Fibroblast of the conjunctiva (primary cell): Measurements from ENCODE around the gene WDR86.

Source experiments
- DNase-seq: peaks from one replicate; pipeline ENCODE4 v3.0.0-alpha.2; 2010; ENCODE audit warnings: low read depth

Gene WDR86

DNA sequence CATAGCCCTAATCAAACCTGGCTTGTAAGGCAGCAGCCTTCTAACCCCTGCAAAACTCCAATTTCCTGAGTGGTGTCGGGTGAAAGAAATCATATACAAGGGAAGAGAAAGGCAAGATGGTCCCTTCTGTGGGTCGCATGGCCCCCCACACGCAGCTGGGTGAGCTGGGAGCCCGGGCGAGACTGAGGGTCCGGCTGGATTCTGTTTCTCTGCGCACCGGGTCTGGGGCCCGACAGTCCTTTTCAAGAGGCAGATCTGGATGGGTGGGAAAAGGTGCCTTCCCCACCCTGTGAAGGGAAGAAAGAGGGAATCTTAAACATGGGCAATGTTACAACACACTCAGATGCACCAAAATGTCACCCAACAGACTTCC, 18.5 kb downstream of the WDR86 start:
- no peak for DNase-seq

DNA sequence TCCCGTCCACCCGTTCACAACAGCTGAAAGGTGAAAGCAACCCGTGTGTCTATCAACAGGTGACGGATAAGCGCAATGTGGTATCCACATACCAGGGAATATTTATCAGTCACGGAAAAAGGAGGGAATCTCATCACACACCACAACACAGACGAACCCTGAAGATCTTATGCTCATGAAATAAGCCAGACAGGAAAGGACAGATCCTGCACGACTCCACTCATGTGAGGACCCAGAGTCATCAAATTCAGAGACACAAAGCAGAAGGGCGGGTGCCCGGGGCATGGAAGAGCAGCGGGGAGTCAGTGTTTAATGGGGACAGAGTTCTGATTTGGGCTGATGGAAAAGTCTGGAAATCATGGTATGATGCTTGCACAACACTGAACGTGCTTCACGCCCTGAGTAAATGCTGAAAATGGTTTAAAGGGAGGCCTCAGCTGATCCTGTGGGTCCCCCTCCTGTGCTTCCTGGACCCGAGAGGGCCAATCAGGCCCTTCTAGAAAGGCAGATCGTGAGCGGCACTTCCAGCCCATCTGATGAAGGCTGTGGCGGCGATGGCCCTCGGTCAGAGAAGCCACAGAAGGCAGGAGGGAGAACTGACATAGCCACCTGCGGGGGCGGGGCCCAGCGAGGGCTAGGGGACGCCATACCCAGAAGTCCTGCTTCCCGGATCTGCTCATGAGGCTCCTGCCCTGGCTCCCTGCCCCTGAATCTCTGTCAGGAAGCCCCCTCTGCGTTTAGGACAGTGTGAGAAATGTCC, 19.1 kb downstream of the WDR86 start:
- DNase-seq: no peak

DNA sequence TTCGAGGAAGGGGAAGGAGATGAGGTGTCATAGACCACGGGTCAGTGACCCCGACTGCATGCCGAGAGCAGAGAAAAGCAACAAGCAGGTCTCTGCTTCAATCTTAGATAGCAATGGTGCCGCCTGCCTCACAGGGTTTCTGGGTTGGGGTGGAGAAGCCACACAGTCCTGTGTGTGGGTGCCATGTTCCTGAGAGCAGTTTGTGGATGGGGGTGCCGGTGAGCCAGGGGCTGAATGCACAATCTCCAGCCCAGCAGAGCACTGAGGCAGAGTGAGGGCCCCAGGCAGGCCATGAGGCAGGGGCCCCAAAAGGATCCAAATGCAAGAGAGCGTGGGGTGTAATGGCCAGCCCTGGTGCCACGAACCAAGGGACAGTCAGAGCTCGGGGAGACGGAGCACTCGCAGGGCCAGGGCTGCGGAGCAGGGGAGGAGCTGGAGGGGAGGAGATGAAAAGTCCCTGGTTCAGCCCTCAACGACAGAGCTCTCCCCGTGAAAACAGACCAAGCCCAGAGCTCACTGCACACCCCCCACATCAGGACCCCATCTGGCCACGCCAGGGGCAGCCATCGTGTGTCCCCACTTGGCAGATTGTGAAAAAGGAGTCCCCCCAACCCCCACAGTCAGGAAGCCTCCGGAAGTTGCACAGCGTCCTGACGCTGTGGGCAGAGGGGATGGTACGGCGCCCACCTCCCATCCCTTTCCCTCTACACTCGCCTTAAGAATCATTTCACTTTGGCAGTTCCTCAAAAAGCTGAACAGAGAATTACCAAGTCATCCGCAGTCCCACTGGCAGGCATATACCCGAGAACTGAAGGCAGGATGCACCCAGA, 19.9 kb downstream of the WDR86 start:
- no peak for DNase-seq

DNA sequence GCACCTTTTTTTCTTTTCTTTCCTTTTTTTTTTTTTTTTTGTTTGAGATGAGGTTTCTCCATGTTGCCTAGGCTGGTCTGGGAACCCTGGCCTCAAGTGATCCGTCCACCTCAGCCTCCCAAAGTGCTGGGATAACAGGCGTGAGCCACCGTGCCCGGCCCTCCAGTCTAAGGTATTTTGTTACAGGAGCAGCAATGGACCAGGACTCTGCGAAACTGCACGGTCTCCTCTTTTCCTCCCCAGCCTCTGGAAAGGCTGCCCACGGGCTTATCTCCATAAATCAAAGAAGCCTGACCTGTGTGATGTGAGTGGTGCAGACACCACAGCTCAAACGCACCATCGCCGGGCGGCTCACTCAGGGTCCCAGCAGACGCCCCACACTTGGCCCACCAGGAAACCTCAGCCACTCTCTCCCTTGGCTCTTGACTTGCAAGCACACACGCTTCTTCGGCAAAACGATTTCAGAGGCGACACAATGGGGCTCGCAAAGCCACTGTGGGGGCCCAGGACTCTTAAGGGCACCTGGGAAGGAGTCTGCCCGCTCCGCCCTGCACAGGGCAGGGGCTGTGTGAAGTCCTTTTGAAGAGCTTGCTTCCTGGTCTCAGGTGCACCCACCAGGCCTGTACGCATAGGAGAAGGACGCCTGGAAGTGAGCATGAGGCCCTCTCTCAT, 20.6 kb downstream of the WDR86 start:
- no peak for DNase-seq

DNA sequence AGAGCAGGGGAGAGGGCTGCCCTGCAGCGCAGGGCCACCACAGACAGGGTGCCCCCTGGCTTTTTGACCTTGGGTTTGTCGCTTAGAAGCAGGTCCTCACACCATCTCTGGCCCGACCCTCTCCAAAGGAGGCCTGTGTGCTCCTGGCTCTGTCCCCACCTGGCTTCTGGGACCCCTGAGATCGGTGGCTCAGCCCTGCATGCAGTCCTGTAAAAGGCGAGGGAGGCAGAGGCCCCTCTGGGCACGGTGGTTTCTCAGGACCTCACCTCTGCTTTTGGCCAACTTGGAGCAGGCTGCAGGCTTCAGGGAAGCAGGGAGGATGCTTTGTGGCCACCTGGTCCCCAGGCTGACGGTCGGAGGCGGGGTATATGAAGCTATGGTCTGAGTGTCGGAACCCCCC, 21.4 kb downstream of the WDR86 start:
- DNase-seq: no peak

DNA sequence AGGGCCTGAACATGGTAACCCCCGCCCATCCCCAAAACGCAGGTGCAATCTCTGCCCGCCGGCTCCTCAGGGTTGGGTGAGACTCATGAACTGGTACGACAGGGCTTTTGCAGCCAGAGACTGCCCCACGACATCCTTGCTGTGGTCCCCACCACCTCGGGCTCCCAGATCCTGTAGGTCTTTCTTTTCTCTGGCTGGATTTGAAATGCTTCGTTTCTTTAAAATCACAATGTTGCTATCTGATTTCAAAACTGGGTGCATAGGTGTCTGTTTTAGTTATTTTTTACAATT, 21.9 kb downstream of the WDR86 start:
- no peak for DNase-seq

DNA sequence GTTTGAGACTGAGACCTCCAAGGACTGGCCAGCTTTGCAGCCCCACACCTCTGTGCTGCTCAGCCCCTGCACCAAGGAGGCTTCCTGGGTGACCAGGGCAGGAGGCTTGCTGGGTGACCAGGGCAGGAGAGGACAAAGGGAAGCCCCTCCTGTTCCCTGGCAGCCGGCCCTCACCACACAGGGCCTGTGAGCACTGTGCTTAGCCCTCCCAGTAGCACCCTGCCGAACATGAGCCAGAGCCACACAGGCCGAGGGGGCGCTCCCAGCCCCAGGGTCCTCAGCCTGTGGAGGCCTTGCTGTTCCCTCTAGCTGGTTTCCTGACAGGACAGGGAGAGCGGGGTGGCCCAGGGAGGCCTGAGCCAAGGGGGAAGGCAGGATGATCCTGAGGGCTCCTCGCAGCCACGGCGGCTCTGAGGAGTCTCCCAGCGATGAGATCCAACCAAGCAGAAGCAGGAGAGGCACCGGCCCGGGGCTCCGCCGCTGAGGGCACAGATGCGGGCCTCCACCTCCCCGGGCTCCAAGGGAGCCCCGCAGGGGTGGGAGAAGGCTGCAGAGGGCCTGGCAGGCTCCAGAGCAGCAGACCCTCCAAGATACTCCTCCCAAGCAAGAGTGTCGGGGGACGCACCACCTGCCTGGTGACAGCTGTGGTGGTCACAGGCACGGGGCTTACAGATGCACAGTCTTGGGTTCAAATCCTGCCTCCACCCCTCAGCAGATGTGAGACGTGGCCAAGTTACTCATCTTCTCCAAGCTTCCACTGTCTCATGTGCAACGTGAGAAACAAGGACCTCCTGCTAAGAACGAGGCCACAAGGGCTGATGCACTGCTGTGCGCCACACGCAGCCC, 22.5 kb downstream of the WDR86 start:
- no peak for DNase-seq

DNA sequence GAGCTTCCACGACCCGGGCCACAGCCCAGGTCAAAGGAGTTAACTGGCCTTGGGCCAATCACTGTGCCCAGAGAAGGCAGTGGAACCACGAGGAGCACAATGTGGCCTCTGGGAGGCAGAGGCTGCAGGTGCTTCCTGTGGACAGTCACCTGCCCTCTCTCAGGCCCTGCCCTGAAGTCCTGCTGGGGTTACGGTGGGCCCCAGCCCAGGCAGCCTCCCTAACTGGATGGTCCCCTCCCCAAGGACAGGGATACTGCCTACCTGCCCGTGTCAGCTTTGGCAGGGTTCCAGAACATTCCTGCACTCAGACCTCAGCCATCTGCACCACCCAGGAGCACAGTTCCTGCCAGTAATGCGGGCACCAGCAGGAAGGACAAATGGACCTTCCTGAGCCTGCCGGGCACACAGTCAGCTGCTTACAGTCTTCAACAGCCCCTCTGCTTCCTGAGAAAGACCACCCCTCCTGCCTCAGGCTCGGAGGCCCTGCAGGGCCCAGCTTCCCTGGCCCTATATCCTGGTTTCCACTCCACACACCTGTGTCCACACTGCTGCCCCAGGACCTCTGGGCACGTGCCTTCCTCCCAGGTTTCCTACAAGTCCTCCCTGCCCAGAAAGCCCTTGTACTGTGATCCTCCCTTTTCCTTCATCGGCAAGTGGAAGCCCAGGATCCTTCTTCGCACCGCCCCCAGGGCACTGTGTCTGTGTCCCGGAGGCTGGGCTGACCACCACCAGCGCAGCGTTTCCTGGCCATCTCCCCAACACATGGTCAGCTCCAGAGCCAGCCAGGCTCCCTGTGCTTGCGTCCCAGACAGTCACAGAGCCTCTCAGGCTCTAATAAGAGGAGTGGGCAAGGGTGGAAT, 23.3 kb downstream of the WDR86 start:
- DNase-seq: no peak

DNA sequence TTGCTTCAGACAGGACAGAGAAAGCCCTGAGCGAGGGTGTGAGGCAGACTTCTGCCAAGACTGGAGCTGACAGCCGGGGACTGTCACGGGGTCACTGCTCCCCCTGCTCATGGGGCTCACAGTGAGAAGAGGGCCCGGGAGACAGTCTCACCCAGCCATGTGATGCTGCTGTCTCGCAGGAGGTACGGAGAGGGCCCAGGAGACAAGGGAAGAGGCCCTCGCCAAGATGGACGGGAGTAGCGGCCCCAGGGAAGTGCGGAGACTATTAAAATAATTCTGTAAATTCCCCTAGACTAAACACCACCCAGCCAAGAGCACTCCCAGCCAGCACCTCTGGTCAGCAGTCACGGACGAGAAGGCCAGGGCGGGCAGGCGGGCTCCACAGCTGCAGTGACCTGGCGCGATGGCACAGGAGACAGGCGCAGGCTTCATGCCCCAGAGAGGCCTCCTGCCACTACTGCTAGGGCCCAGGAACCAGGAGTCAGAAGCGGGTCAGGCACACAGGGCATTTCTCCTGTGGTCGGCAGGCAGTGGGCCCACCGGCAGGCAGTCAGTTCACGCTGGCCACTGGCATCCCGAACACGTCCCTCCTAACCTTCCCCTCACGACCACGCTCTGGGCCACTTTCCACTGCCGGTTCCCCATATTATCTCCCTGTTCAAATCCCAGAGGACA, 24.1 kb downstream of the WDR86 start:
- DNase-seq: no peak

DNA sequence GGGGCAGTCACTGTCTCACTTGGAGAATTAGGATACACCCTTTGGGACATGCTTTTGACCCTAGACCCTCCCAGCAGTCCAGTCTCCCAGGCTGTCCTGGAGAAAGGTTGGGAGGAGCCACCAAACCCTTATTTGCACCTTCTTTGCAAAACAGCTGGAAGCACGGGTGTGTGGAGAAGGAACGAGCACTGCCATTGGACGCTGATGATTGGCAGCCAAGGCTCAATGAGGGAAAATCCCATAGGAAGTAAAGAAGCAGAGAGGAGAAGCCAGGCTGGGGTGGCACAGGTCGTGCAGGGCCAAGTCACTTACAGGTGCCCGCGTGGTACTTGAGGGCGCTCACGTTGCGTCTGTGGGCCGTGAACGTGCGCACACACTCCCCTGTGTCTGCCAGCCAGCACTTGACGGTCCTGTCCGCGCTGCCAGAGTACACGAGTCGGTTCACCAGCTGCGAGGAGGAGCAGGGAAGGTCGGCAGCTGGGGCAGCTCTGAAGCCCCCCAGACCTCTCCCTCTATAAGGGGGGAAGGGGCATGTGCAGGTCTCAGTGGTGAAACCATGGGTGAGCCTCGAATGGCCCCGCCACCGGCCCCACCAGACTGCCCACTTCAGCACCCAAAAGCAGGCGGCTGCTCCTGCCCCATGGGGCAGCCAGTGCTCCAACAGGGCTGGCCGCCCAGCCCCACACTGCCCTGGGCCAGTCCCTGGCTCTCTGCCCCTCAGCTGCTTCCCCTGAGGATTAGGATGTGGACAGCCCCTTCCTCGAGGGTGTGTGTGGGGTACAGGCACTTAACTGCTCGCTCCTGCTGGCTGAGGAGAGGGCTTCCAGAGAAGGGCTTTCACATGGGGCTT, 24.8 kb downstream of the WDR86 start:
- DNase-seq: no peak

DNA sequence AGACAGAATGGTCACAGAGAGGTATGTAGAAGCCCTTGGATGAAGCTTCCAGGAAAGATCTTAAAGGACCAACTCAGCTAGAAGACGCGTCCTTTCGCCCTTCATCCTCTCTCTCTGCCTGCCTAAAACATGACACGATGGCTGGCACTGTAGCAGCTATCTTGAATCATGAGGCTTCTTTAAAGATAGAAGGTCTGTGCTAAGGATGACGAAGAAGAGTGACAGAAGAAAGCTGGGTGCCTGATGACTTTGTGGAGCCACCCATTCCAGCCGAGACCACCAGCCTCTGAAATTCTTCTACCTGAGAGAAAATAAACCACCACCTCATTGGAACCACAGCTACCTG, 25.5 kb downstream of the WDR86 start:
- DNase-seq: no peak

DNA sequence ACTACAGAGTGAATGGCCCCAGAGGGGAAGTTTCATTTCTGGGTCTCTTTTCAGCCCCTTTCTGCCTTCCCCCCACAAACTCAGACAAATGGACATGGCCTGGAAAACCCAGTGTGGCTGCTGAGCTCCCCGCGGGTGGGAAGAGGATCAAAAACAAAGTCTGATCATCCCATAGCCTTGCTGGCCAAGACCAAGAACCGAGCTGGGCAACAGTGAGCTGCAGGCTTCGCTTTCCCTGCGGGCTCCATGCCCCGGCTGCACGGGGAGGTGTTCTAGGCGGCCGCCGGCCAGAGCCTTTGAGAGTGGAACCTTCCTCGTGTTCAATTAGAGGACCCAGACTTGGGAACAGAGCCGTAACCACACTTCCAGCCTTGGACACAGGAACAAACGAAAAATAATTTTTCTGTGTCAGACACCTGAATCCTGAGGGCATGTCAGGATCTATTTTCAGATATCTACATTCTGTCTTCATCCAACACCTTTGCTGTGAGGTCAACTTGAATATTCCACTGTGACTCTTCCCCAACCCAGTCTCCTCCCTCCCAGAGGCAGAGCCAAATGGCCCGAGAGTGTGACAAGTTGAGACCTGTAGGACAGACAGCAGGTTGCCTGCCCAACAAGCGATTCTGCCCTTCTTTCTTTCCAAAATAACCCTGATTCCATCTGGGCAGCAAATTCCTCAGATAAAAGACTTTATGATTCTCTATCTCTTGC, 26.0 kb downstream of the WDR86 start:
- DNase-seq: no peak

DNA sequence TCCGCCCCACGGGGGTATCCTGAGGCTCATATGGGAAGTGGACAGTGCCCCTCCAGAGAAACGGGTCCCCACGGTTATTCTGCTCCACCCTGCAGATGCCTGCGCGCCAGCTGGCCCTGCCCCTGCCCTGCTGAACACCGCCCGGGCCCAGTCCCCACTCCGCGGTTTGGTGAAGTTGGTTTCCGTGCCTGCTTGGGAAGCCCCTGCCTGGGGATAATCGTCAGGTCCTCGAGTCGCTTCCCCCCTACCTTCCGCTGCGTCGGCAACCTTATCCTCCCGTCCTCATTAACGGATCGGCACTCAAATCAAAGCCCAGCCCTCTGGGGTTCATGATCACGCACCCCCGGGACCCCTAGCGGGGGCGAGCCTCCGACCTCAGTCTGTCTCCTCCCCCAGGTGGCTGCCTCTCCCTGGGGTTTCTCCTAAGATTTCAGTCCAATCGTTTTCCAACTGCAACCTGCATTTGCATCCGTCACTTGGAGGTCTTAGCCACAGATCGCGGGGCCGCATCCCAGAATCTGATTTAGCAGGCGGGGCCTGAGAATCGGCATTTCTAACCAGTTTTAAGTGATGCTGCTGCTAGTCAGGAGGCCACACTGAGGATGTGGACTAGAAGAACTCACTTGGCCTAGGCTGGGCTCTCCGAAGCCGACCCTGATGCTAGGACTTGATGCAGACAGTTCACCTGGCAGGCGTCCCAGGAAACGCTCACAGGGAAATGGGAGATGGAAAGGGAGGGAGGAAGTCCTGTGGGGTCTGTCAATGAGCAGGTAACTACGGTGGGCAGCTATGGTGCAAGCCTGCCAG, 27.6 kb downstream of the WDR86 start:
- DNase-seq: no peak

DNA sequence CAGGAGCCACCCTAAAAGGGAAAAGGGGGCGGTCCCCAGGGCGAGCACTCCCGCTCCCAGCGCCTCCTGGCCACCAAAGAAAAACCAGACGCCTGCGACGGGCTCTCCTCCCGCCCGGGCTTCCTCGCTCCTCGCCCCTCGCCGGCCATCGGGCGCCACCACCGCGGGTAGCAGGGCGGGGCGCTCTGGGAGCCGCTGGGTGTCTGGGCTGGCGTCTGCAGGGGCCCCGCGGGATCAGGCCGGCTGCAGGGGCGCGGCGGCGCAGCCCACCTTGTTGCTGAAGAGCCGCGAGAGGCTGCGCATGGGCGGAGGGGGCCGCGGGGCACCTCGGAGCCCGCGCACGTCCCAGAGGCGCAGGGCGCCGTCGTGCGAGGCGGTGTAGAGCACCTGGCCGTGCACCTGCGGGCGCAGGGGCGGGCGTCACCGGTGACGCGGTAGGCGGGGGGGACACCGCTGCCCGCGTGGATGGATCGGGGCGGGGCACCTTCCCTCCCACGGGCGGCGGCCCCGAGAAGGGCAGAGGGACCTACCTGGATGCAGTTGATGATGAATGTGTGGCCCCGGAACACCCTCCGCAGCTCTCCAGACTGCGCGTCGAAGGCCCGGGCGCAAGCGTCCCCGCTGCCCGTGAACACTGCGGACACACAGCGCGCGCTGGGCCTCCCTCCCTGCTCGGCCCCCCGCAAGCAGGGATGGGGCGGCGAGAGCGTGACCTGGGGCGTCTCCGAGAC, 28.3 kb downstream of the WDR86 start:
- DNase-seq: no peak

DNA sequence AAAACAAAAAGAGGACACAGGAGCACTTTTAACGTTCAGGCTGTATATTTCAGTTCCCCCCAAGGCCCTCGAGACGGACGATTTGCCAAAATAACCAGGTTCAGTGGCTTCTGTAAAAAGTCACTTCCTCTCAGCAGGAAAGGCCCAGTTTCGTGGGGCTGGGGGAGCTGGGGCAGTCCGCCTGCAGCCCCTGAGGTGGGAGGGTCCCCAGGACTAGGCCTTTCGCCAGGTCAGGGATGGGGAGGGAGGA, 28.8 kb downstream of the WDR86 start:
- DNase-seq: no peak

DNA sequence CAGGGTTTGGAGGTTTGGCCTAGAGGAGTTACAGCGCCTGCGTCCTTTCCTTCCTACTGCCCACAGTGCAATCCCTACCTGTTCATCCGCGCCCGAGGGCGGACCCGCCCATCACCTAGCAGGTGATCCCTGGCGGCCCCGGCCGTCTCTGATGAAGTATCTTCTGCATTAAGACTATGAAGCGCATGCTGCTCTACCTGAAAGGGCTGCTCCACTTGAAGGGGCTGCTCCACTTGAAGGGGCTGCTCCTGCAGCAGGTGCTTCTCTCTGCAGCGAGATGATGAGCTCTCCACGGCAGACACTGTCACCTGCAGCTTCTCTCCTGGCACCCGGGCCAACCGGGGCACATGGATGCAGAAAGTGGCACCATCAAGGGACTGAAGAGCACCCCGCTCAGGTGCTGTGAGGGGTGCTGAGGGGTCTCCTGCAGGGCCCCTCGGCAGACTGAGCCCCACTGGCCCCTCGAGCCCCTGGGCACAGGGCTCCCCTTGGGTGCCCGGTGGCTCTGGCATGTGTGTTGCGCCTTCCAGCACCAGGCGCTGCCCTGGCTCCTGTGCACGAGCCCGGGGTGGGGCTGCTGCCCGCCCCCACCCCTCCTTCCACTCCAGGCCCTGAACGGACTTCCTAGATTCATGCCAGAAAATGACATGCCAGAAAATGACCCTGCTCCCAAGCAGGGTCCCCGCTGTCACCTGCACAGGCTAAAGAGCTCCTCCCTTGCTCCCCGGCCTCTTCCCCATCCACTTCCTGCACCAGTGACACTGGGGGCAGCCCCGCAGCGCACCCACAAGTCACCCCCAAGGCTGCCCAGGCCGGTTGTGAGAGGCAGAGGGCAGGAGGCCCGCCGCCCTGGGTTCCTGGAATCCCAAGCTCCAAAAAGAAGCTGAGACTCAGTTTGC, 29.4 kb downstream of the WDR86 start:
- no peak for DNase-seq
